Mesenchymal stem cell (in vitro differentiated cells and primary cell): ENCODE data around the gene LATS2. TPM values are rescaled to one million over a fixed set of nuclear protein-coding genes. Genes with fewer than 3 reads are reported as not detected.

Experiments used
- DNase-seq: peaks from one replicate; pipeline ENCODE4 v3.0.0-alpha.2; 2013
- H2AFZ ChIP-seq: one replicate; pipeline ENCODE4 v1.6.1; 2013; ENCODE audit warnings: low read depth, mild to moderate bottlenecking, control low read depth, inconsistent platforms, low read length, moderate library complexity
- H2AK5ac ChIP-seq: 2 replicates; pipeline ENCODE4 v1.6.1; 2013; ENCODE audit warnings: low read length, moderate library complexity, mild to moderate bottlenecking, inconsistent platforms; ENCODE audit not compliant: severe bottlenecking
- H2BK120ac ChIP-seq: one replicate; pipeline ENCODE4 v1.6.1; 2013; ENCODE audit warnings: low read depth, mild to moderate bottlenecking, inconsistent platforms, low read length, moderate library complexity
- H2BK12ac ChIP-seq, 2 experiments: one replicate each; pipeline ENCODE4 v1.6.1; 2013; ENCODE audit warnings: inconsistent platforms in 2 of 2, low read length in 2 of 2, mild to moderate bottlenecking in 2 of 2, moderate library complexity in 2 of 2, control low read depth in 1 of 2
- H2BK15ac ChIP-seq: one replicate; pipeline ENCODE4 v1.6.1; 2013; ENCODE audit warnings: mild to moderate bottlenecking, low read depth, inconsistent platforms; ENCODE audit not compliant: poor library complexity, severe bottlenecking
- H2BK5ac ChIP-seq: 2 replicates; pipeline ENCODE4 v1.6.1; 2013; ENCODE audit warnings: low read depth, mild to moderate bottlenecking, low read length, control low read depth, inconsistent platforms; ENCODE audit not compliant: poor library complexity, severe bottlenecking
- H3K14ac ChIP-seq, 2 experiments: one replicate each; pipeline ENCODE4 v1.6.1; 2013; ENCODE audit warnings: inconsistent platforms in 2 of 2, low read length in 2 of 2, control low read depth in 1 of 2, mild to moderate bottlenecking in 1 of 2, moderate library complexity in 1 of 2
- H3K18ac ChIP-seq, 2 experiments: one replicate each; pipeline ENCODE4 v1.6.1; 2013; ENCODE audit warnings: inconsistent platforms in 2 of 2, low read length in 2 of 2, control low read depth in 1 of 2, low read depth in 1 of 2, mild to moderate bottlenecking in 1 of 2
- H3K23ac ChIP-seq, 2 experiments: one replicate each; pipeline ENCODE4 v1.6.1; 2013; ENCODE audit warnings: inconsistent platforms in 2 of 2, low read length in 2 of 2, mild to moderate bottlenecking in 2 of 2, moderate library complexity in 2 of 2, control low read depth in 1 of 2
- H3K27ac ChIP-seq: 2 replicates; pipeline ENCODE4 v1.5.1; 2013; ENCODE audit warnings: mild to moderate bottlenecking, moderate library complexity, low read length, control low read depth, inconsistent platforms; ENCODE audit not compliant: poor library complexity, severe bottlenecking
- H3K27me3 ChIP-seq, 2 experiments: 2 replicates each; pipeline versions ENCODE4 v1.6.1 to v1.7.0; 2013; ENCODE audit warnings: low read length in 2 of 2, mild to moderate bottlenecking in 2 of 2, moderate library complexity in 2 of 2, control low read depth in 1 of 2, inconsistent platforms in 1 of 2; ENCODE audit not compliant: control insufficient read depth in 1 of 2, insufficient read depth in 1 of 2
- H3K36me3 ChIP-seq, 2 experiments: 2 replicates each; pipeline versions ENCODE4 v1.6.1 to v1.7.0; 2013; ENCODE audit warnings: low read length in 2 of 2, control low read depth in 1 of 2, inconsistent platforms in 1 of 2, low read depth in 1 of 2, mild to moderate bottlenecking in 1 of 2; ENCODE audit not compliant: insufficient read depth in 2 of 2, control insufficient read depth in 1 of 2
- H3K4ac ChIP-seq, 2 experiments: one replicate each; pipeline ENCODE4 v1.6.1; 2013; ENCODE audit warnings: inconsistent platforms in 2 of 2, low read length in 2 of 2, mild to moderate bottlenecking in 2 of 2, moderate library complexity in 2 of 2, control low read depth in 1 of 2, low read depth in 1 of 2
- H3K4me1 ChIP-seq: 2 replicates; pipeline ENCODE4 v1.6.1; 2013; ENCODE audit warnings: low read depth, low read length, control low read depth; ENCODE audit not compliant: control insufficient read depth, insufficient read depth
- H3K4me2 ChIP-seq: 2 replicates; pipeline ENCODE4 v1.6.1; 2013; ENCODE audit warnings: low read length, mild to moderate bottlenecking, inconsistent platforms; ENCODE audit not compliant: poor library complexity, severe bottlenecking
- H3K4me3 ChIP-seq, 2 experiments: 2 replicates each; pipeline versions ENCODE4 v1.5.1 to v1.7.0; 2013; ENCODE audit warnings: low read length in 2 of 2, mild to moderate bottlenecking in 2 of 2, control low read depth in 1 of 2, low read depth in 1 of 2; ENCODE audit not compliant: insufficient read depth in 1 of 2
- H3K79me1 ChIP-seq: replicated peaks from 2 replicates; pipeline ENCODE4 v1.6.1; 2013; ENCODE audit warnings: mild to moderate bottlenecking, control low read depth, low read length, inconsistent platforms; ENCODE audit not compliant: poor library complexity, severe bottlenecking
- H3K9ac ChIP-seq: 2 replicates; pipeline ENCODE4 v1.7.0; 2013; ENCODE audit warnings: mild to moderate bottlenecking, low read length, moderate library complexity
- H3K9me3 ChIP-seq: 2 replicates; pipeline ENCODE4 v1.7.0; 2013; ENCODE audit warnings: mild to moderate bottlenecking, low read length; ENCODE audit not compliant: control insufficient read depth
- H4K8ac ChIP-seq: one replicate; pipeline ENCODE4 v1.6.1; 2013; ENCODE audit warnings: inconsistent platforms, mild to moderate bottlenecking, low read length, moderate library complexity
- H4K91ac ChIP-seq: one replicate; pipeline ENCODE4 v1.6.1; 2013; ENCODE audit warnings: mild to moderate bottlenecking, low read length, inconsistent platforms
- WGBS: methylation state at CpG from one replicate; pipeline ENCODE4 v1.1.7; 2013; ENCODE audit warnings: mixed read lengths; 5-methylcytosine and 5-hydroxymethylcytosine counted together
- polyA plus RNA-seq, 2 experiments: library from polyadenylated mRNA; stranded (reverse); fragments of 200-250 nt; gene quantifications; one replicate each; pipeline ENCODE4 v1.2.3, GENCODE V29; 2013

The LATS2 gene
- 23.0 TPM for polyA plus RNA-seq (2013, experiment 1 of 2)
- 23.1 TPM for polyA plus RNA-seq (2013, experiment 2 of 2)

GRCh38 chr13:21061029-21061763 lies at the start of gene LATS2:
Gene LATS2 (minus strand): TSS chr13:21061586. CDS start chr13:21046026, 15,560 bp downstream.
- H2BK120ac ChIP-seq = peak within 1 kb of the TSS; percentile 100
- H2BK5ac ChIP-seq = peak within 1 kb of the TSS; percentile 100
- H3K27me3 ChIP-seq = no peaks in the 10 kb centered on the region
- H3K9ac ChIP-seq = peak within 1 kb of the TSS; percentile 96
- H3K4me3 ChIP-seq = peak within 1 kb of the TSS; percentile 91 to 96
- peak within 1 kb of the TSS; percentile 92 to 98 for H3K14ac ChIP-seq
- peak within 1 kb of the TSS in 1 of 2 experiments; percentile 48 for H3K23ac ChIP-seq
- peak within 1 kb of the TSS; percentile 97 for H3K18ac ChIP-seq
- H3K27ac ChIP-seq = peak within 1 kb of the TSS; percentile 82
- peak within 1 kb of the TSS; percentile 54 for H4K8ac ChIP-seq
- H3K79me1 ChIP-seq = no peaks in the 10 kb centered on the region
- H3K4ac ChIP-seq = peak within 1 kb of the TSS; percentile 75 to 95
- peak; percentile 94 for DNase-seq
- H3K4me1 ChIP-seq = peaks cover 12% of the 10 kb centered on the region
- peak within 1 kb of the TSS; percentile 96 for H2BK15ac ChIP-seq
- H3K36me3 ChIP-seq = peaks cover 0 to 3% of the 10 kb centered on the region in 2 experiments
- peak within 1 kb of the TSS; percentile 85 for H2AK5ac ChIP-seq
- peak within 1 kb of the TSS; percentile 97 for H4K91ac ChIP-seq
- peak within 1 kb of the TSS; percentile 61 for H2AFZ ChIP-seq
- H3K4me2 ChIP-seq = peak within 1 kb of the TSS; percentile 98
- no peaks in the 10 kb centered on the region for H3K9me3 ChIP-seq
- H2BK12ac ChIP-seq = peak within 1 kb of the TSS; percentile 54 to 87
- under 1% methylated on average over 69 of the region's 96 CpGs for WGBS

GRCh38 chr13:21109168-21109567 lies 47.8 kb upstream of the LATS2 start:
- no peak overlapping the region for H3K9ac ChIP-seq
- no peak for DNase-seq
- WGBS = 90% methylated on average over 7 of the region's 7 CpGs
- H3K4me2 ChIP-seq = no peak overlapping the region
- no peak overlapping the region for H3K4ac ChIP-seq
- H4K8ac ChIP-seq = no peak overlapping the region
- H3K23ac ChIP-seq = no peak overlapping the region
- H3K9me3 ChIP-seq = no peaks in the 10 kb centered on the region
- no peaks in the 10 kb centered on the region for H3K79me1 ChIP-seq
- H3K36me3 ChIP-seq = no peaks in the 10 kb centered on the region
- no peak overlapping the region for H2BK12ac ChIP-seq
- H4K91ac ChIP-seq = no peak overlapping the region
- no peak overlapping the region for H2AFZ ChIP-seq
- H3K27me3 ChIP-seq = no peaks in the 10 kb centered on the region
- no peak overlapping the region for H3K18ac ChIP-seq
- no peak overlapping the region for H3K27ac ChIP-seq
- H2BK5ac ChIP-seq = no peak overlapping the region
- H3K14ac ChIP-seq = no peak overlapping the region
- H2BK15ac ChIP-seq = no peak overlapping the region
- H3K4me1 ChIP-seq = no peaks in the 10 kb centered on the region
- H3K4me3 ChIP-seq = no peak overlapping the region
- H2BK120ac ChIP-seq = no peak overlapping the region
- H2AK5ac ChIP-seq = no peak overlapping the region

GRCh38 chr13:21106089-21106488 lies 44.7 kb upstream of the LATS2 start:
- peak; percentile 37 for DNase-seq
- no peak overlapping the region for H2BK120ac ChIP-seq
- WGBS = 90% methylated on average over 1 of the region's 4 CpGs
- H3K36me3 ChIP-seq = no peaks in the 10 kb centered on the region
- no peak overlapping the region for H3K4ac ChIP-seq
- no peak overlapping the region for H3K18ac ChIP-seq
- peak overlapping the region; percentile 82 for H3K27ac ChIP-seq
- H2AFZ ChIP-seq = no peak overlapping the region
- H4K91ac ChIP-seq = no peak overlapping the region
- peak overlapping the region; percentile 78 for H3K9ac ChIP-seq
- no peak overlapping the region for H2AK5ac ChIP-seq
- no peaks in the 10 kb centered on the region for H3K4me1 ChIP-seq
- no peaks in the 10 kb centered on the region for H3K27me3 ChIP-seq
- H3K9me3 ChIP-seq = no peaks in the 10 kb centered on the region
- H3K4me3 ChIP-seq = no peak overlapping the region
- no peak overlapping the region for H3K23ac ChIP-seq
- no peak overlapping the region for H4K8ac ChIP-seq
- no peak overlapping the region for H2BK5ac ChIP-seq
- H2BK15ac ChIP-seq = no peak overlapping the region
- H3K79me1 ChIP-seq = no peaks in the 10 kb centered on the region
- no peak overlapping the region for H3K4me2 ChIP-seq
- H3K14ac ChIP-seq = no peak overlapping the region
- H2BK12ac ChIP-seq = no peak overlapping the region

- Histone ChIP-seq H2BK12ac (no peak overlapping the region), H3K4me1 (no peaks in the 10 kb centered on the region), H3K18ac (no peak overlapping the region), H3K79me1 (no peaks in the 10 kb centered on the region), H2BK120ac (no peak overlapping the region), H3K9me3 (no peaks in the 10 kb centered on the region), H3K23ac (no peak overlapping the region), H3K27ac (no peak overlapping the region), H4K91ac (no peak overlapping the region), H3K9ac (no peak overlapping the region), H3K4ac (no peak overlapping the region), H3K36me3 (no peaks in the 10 kb centered on the region), H3K4me3 (no peak overlapping the region), H2BK15ac (no peak overlapping the region), H3K4me2 (no peak overlapping the region), H2AFZ (no peak overlapping the region), H3K14ac (no peak overlapping the region), H3K27me3 (no peaks in the 10 kb centered on the region), H4K8ac (no peak overlapping the region), H2AK5ac (peak overlapping the region; percentile 25), H2BK5ac (no peak overlapping the region)
- no peak for DNase-seq
- 97% methylated on average over 37 of the region's 37 CpGs for WGBS
These were observed 43.0 kb upstream of the LATS2 start for GRCh38 chr13:21104199-21105019.
